Upper lobe of left lung (tissue), 6 donors: ENCODE data around the gene SF3B1. TPM values are rescaled to one million over a fixed set of nuclear protein-coding genes. Genes with fewer than 3 reads are reported as not detected.
A peak's percentile ranks its signal among the peaks of the same experiment; 100 is the strongest.
"Not testable (repeated sequence)": the region's sequence is repeated elsewhere in the genome, so short reads cannot be mapped to it uniquely, and the experiment has no call there.

ENCODE experiments used
- ATAC-seq, 2 donors: fragments of 200-7000 bp; cut with Tn5 transposase; one replicate each; pipeline ENCODE4 v1.9.1; 2022; ENCODE audit warnings: mild to moderate bottlenecking in 2 of 2, moderate library complexity in 2 of 2; ENCODE audit not compliant: low FRiP score in 2 of 2
- DNase-seq, 2 donors: peaks; one replicate each; pipeline ENCODE4 v3.0.0-alpha.2; 2019 to 2020
- H3K27ac ChIP-seq, 4 donors: fragments of 200-600 bp; sonication (generic); one replicate each; pipeline ENCODE4 v1.5.1; 2016 to 2019
- H3K27me3 ChIP-seq, 4 donors: fragments of 200-600 bp; sonication (generic); one replicate each; pipeline ENCODE4 v1.5.1; 2017 to 2019
- H3K36me3 ChIP-seq, 4 donors: fragments of 200-600 bp; sonication (generic); one replicate each; pipeline ENCODE4 v1.5.1; 2016 to 2019
- H3K4me1 ChIP-seq, 4 donors: fragments of 200-600 bp; sonication (generic); one replicate each; pipeline ENCODE4 v1.5.1; 2018 to 2019
- H3K4me3 ChIP-seq, 4 donors: fragments of 200-600 bp; sonication (generic); one replicate each; pipeline ENCODE4 v1.5.1; 2017 to 2019; ENCODE audit warnings: mild to moderate bottlenecking in 2 of 4, moderate library complexity in 1 of 4
- H3K9me3 ChIP-seq, 4 donors: fragments of 200-600 bp; sonication (generic); one replicate each; pipeline ENCODE4 v1.5.1; 2018 to 2019
- CTCF ChIP-seq, 6 experiments: fragments of 450-650 bp in 4 of 6; fragments of 200-600 bp in 2 of 6; sonication (generic) in 2 of 6; IDR thresholded peaks; one replicate each; pipeline ENCODE4 v1.5.1; 2016 to 2019; ENCODE audit warnings: antibody characterized with exemption in 6 of 6
- EP300 ChIP-seq, 4 donors: sonication (generic); formaldehyde crosslinking; IDR thresholded peaks; one replicate each; pipeline ENCODE4 v1.5.1; 2017; ENCODE audit warnings: antibody characterized with exemption in 4 of 4, control low read depth in 2 of 4
- POLR2A ChIP-seq, 4 donors: fragments of 450-650 bp; IDR thresholded peaks; one replicate each; pipeline ENCODE4 v1.5.1; 2016 to 2017; ENCODE audit warnings: antibody characterized with exemption in 4 of 4, mild to moderate bottlenecking in 2 of 4
- POLR2AphosphoS5 ChIP-seq, 2 donors: sonication (generic); formaldehyde crosslinking; IDR thresholded peaks; one replicate each; pipeline ENCODE4 v1.5.1; 2017; ENCODE audit warnings: antibody characterized with exemption in 2 of 2
- WGBS, 2 donors: methylation state at CpG; one replicate each; pipeline ENCODE4 v1.1.5; 2017 to 2018; 5-methylcytosine and 5-hydroxymethylcytosine counted together
- small RNA-seq, 4 donors: library from RNA; depleted of rRNA; stranded (forward); fragments of <200 nt; gene quantifications; one replicate each; pipeline ENCODE3, GENCODE V24; 2016
- total RNA-seq, 6 donors: library from RNA; depleted of rRNA in 4 of 6; stranded (reverse); fragments of >200 nt in 4 of 6; gene quantifications; one replicate each; pipeline versions ENCODE4 v1.1.0 to v1.2.1, GENCODE V29; 2016 to 2021
- donor health status: DM: no; HTN: no; CAD: no; lungs with moderate emphysema.
- donor health status: DM: no; HTN: yes; CAD: no; lungs with severe emphysema.

SF3B1 gene
- total RNA-seq, 6 donors from 2014 or later = 182 to 614 (median 203) TPM

DNA sequence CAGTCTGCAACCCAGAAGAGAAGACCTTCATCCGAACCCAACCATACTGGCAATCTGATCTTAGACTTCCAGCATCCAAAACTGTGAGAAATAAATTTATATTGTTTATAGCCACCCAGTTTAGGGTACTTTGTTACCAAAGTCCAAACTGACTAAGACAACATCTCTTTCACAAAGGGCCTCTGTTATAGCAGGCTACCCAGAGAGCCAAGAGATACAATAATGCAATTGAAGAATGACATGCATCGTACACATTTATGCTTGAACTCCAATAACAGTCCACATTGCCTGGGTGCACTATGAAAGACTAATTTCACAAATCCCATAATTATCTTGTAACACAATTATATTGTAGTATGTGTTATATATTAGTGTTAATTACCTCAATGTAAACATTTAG lies 85.1 kb downstream of the SF3B1 start:
- no peak for TF ChIP-seq EP300 (IDR thresholded peaks at IDR 0.05)
- no peak for TF ChIP-seq POLR2A (IDR thresholded peaks at IDR 0.05)
- no peak for TF ChIP-seq CTCF (IDR thresholded peaks at IDR 0.05)
- no peak for TF ChIP-seq POLR2AphosphoS5 (IDR thresholded peaks at IDR 0.05)
- H3K4me1 ChIP-seq = no peaks in the 10 kb centered on the region
- no peak overlapping the region for H3K4me3 ChIP-seq
- H3K36me3 ChIP-seq = no peaks in the 10 kb centered on the region
- no peak for ATAC-seq
- no peak for DNase-seq
- H3K27me3 ChIP-seq = no peaks in the 10 kb centered on the region
- H3K9me3 ChIP-seq = no peaks in the 10 kb centered on the region
- 83 to 100% methylated on average over 2 of the region's 2 CpGs for WGBS, 2 donors
- no peak overlapping the region for H3K27ac ChIP-seq

- Histone ChIP-seq H3K4me3 (no peak overlapping the region), H3K27me3 (no peaks in the 10 kb centered on the region), H3K36me3 (no peaks in the 10 kb centered on the region), H3K9me3 (no peaks in the 10 kb centered on the region), H3K4me1 (no peaks in the 10 kb centered on the region), H3K27ac (no peak overlapping the region)
- TF ChIP-seq POLR2AphosphoS5 (IDR thresholded peaks at IDR 0.05) (no peak), POLR2A (IDR thresholded peaks at IDR 0.05) (no peak), CTCF (IDR thresholded peaks at IDR 0.05) (no peak), EP300 (IDR thresholded peaks at IDR 0.05) (no peak)
- DNase-seq (no peak), ATAC-seq (no peak)
- WGBS, 2 donors = 50 to 69% methylated on average over 5 of the region's 5 CpGs
These were observed 86.0 kb downstream of the SF3B1 start for GRCh38 chr2:197348721-197349360.

DNA sequence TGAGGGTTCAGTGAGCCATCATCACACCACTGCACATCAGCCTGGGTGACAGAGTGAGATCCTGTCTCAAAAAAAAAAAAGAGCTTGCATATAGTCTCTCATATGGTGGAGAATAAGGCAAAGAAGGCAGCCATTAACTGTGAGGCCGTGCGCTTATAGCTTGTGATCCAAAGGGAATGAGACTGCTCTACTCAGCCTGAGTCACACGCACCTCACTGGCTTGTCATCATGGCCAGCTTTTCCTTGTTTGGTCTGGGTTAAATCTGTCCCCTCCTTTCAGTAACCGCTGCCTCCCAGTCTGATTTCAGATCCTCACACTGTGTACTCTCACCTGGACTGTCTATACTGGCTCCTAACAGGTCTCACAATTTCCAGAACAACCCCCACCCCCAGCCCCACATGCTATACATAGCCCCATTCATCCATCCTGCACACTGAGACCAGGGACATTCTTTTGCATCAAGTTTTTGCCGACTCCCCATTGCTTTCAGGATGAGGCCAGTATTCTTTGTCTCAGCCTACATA lies 88.9 kb downstream of the SF3B1 start:
- no peaks in the 10 kb centered on the region for H3K4me1 ChIP-seq
- ATAC-seq (peak in 1 of 2 donors; percentile 64), DNase-seq (no peak)
- no peaks in the 10 kb centered on the region for H3K36me3 ChIP-seq
- no peaks in the 10 kb centered on the region for H3K27me3 ChIP-seq
- 87 to 99% methylated on average over 5 of the region's 5 CpGs for WGBS, 2 donors
- H3K4me3 ChIP-seq = no peak overlapping the region
- H3K9me3 ChIP-seq = no peaks in the 10 kb centered on the region
- H3K27ac ChIP-seq = no peak overlapping the region
- TF ChIP-seq POLR2A (IDR thresholded peaks at IDR 0.05) = no peak
- no peak for TF ChIP-seq POLR2AphosphoS5 (IDR thresholded peaks at IDR 0.05)
- no peak for TF ChIP-seq CTCF (IDR thresholded peaks at IDR 0.05)
- TF ChIP-seq EP300 (IDR thresholded peaks at IDR 0.05) = no peak

DNA sequence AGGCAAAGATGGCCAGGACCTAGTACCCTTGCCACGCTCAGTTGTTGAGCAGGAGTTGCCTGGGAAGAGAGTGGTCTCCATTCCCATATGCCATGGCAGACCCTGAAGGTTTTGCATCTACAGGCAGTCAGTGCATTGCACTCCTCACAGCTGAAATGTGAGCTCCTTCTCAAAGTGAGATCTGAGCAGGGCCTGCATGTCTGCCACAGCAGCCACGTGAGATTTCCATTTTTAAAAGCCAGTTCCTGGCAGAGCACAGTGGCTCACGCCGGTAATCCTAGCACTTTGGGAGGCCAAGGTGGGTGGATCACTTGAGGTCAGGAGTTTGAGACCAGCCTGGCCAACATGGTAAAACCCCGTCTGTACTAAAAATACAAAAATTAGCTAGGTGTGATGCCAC lies 90.9 kb downstream of the SF3B1 start:
- 88 to 94% methylated on average over 3 to 5 of the region's 5 CpGs for WGBS, 2 donors
- ATAC-seq, H3K36me3 ChIP-seq, H3K4me3 ChIP-seq, H3K27me3 ChIP-seq, H3K4me1 ChIP-seq, DNase-seq, H3K27ac ChIP-seq, H3K9me3 ChIP-seq: not testable (repeated sequence)

DNA sequence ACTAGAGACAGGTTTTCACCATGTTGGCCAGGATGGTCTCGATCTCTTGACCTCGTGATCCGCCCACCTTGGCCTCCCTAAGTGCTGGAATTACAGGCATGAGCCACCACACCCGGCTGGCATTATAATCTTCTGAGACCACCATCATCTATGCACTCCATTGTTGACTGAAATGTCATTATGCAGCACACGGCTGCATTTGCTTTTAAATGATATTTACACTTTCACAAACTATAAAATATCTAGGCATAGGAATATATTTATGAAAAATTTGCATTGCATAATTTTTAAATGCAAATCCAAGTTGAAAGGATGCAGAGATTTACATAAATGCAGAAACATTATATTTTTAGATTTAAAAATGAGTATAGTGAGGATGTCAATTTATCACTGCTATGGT lies 94.2 kb downstream of the SF3B1 start:
- Histone ChIP-seq H3K27ac (no peak overlapping the region), H3K4me3 (no peak overlapping the region), H3K27me3 (no peaks in the 10 kb centered on the region), H3K9me3 (no peaks in the 10 kb centered on the region), H3K4me1 (no peaks in the 10 kb centered on the region), H3K36me3 (no peaks in the 10 kb centered on the region)
- WGBS, 2 donors = 89 to 93% methylated on average over 5 of the region's 5 CpGs
- TF ChIP-seq EP300 (IDR thresholded peaks at IDR 0.05) = no peak
- TF ChIP-seq CTCF (IDR thresholded peaks at IDR 0.05) = no peak
- no peak for TF ChIP-seq POLR2A (IDR thresholded peaks at IDR 0.05)
- no peak for TF ChIP-seq POLR2AphosphoS5 (IDR thresholded peaks at IDR 0.05)
- DNase-seq (no peak), ATAC-seq (no peak)

Small RNA genes within 50 kb of the gene (small RNA-seq; reads per million reads assigned to genes)
- gene RF00394 (0 reads per million in 4 donors), gene RNU6-1029P (0 reads per million in 4 donors)

Other genes with a start within 250 kb of the SF3B1 start
- 10 to 100 TPM; 41.0 to 91.1 (median 61.7) TPM for gene ANKRD44, start 124.2 kb downstream of the SF3B1 start, total RNA-seq
- 10 to 100 TPM; 10.2 to 35.1 (median 25.6) TPM for gene COQ10B, start 18.5 kb upstream of the SF3B1 start, total RNA-seq
- 100 to 1,000 TPM in 4 of 6 donors, 10 to 100 TPM in 2; 42.8 to 159 (median 123) TPM for gene HSPD1, start 64.8 kb upstream of the SF3B1 start, total RNA-seq
- 10 to 100 TPM; 23.5 to 92.8 (median 51.0) TPM for gene HSPE1, start 65.4 kb upstream of the SF3B1 start, total RNA-seq
- 10 to 100 TPM in 5 of 6 donors, 1 to 10 TPM in 1; 6.7 to 34.2 (median 17.9) TPM for gene MOB4, start 81.0 kb upstream of the SF3B1 start, total RNA-seq
- 1 to 10 TPM; 1.0 to 7.0 (median 2.8) TPM for gene RFTN2, start 240.6 kb upstream of the SF3B1 start, total RNA-seq